ENCODE data around the gene UTP25.
"Not testable (repeated sequence)": the region's sequence is repeated elsewhere in the genome, so short reads cannot be mapped to it uniquely, and the experiment has no call there.

The UTP25 gene

DNA sequence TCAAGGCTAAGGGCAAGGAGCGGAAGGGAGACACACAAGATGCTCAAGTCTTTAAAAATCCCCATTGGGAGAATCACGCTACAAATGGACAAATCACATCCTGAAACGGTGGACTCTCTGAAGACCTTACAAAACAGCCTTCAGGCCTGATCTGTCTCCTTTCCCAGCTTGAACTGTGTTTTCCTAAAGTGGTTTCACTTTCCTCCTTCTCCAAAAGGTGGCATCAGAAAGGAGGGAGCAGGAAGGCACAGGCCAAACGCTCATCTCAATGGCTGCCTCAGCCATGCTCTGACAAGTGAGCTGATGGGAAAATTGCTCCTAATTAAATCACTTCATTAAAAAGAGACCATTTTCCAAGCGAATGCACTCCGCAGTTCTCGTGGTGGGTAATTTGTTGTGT is 47.7 kb downstream of the UTP25 start:
- no peak for DNase-seq

DNA sequence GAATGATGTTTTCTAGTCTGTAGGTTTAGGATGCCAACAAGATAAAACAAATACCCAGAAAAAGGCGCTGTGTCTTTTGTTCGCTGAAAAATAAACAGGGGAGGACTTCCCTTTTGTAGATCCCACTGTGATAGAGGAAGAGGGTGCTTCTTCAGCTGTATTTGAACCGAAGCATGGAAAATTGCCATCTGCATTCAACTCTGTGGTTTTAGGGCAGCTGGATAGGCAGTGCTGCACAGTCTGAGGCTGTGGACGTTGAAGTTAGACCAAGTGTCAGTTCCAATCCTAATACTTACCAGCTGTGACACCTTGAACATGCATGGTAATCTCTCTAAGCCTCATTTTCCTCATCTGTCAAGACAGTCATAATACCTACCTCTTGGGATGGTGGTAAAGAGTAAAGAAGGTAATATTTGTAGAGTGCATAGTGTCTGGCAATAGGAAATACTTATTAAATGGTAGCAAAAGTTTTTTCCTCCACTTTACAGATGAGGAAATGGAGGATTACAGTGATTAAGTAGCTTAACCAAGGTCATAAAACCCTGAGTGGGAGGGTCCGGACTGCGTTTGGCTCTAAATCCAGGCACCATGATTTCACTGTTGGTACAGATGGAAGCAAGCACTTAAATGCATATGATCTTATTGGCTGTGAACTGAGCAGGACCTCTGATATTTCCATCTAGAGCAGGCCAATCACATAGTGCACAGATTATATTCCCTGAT is 48.5 kb downstream of the UTP25 start:
- no peak for DNase-seq

- no peak for DNase-seq
Observed at GRCh38 chr1:209877087-209877764, 49.5 kb downstream of the UTP25 start.

GRCh38 chr1:209878964-209879363 is 51.2 kb downstream of the UTP25 start:
- no peak for DNase-seq

- DNase-seq = no peak
Observed at GRCh38 chr1:209879539-209879938, 51.8 kb downstream of the UTP25 start.

DNA sequence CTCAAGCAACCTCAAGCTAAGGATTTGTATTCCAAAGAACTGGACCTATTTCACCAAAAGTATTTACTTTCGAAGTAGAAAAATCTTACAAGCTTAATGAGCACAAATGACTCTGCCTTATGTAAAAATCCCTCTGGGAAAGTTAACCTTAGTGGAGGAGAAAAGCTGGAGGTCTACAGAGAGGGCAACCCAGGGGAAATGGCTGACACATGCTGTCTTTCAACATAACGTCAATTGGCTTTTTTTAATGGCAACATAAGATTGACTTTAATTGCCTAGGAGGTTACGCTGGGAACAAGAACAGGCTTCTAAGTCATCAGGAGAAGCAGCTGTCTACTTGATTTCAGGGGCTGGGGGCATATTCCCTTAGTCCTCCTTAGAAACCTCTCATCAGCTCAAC is 52.3 kb downstream of the UTP25 start:
- DNase-seq = no peak

DNA sequence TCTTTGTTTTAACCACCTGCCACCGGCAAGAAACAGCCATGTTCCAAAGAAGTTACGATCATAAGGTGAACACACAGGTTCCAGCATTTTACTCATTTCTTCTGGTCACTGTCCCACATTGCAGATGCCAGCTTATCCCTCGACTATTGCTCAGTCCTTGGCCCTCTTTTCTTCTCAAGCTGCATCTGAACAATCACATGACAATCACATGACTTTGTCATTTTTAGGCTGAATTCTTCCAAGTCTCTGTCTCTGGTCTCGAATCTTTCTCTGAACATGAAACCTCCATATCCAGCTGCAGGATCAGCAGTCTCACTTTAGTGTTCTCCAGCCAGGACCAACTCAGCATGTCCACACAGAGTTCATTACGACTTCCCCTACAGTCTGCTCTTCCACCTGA is 53.8 kb downstream of the UTP25 start:
- no peak for DNase-seq

DNA sequence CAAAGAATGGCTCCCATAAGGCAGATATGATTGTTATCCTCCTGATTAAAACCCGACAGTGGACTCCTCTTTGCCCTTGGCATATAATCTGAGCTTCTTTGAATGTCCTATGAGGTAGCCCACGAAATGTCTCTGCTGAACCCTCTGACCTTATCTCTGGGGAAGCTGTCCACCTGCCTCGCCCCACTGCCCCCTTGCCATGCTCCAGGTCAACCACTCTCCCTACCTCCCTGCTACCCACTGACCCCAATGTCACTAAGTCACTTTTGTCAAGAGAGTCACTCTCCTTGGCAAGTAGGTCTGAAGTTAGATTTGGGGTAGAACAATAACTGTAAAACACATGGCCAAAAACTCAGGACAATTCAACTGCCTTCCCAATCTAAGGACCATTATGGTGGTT is 54.5 kb downstream of the UTP25 start:
- no peak for DNase-seq

GRCh38 chr1:209882942-209883340 is 55.2 kb downstream of the UTP25 start:
- DNase-seq = no peak

DNA sequence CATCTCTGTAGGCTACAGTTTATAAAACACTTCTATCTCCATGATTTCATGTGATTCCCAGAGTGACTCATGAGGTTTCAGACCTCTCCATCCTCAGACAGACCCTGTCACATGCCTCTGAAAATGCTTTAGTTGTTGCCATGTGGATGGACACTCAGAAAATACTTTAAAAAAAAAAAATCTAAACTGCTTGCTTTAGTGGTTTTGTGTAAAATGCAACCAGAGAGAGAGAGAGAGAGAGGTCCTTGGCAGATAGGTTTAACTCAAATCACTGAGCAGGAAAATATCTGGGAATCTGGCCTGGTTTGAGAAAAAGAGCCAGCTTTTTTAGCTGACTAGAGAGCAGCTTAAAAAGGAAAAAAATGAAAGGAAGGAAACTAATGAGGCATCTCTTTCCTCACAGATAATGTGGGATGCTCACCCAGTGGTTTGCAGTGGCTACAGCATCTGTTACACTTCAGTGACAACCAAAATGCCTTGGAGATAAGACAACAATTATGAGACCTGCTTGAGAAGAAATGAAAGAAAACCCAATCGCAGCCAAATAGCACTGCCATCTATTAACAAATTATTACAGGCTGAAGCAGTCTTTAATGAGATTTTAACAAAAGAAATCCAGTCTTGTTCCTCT is 55.7 kb downstream of the UTP25 start:
- DNase-seq = no peak

- DNase-seq = no peak
Observed at GRCh38 chr1:209884249-209884648, 56.5 kb downstream of the UTP25 start.

DNA sequence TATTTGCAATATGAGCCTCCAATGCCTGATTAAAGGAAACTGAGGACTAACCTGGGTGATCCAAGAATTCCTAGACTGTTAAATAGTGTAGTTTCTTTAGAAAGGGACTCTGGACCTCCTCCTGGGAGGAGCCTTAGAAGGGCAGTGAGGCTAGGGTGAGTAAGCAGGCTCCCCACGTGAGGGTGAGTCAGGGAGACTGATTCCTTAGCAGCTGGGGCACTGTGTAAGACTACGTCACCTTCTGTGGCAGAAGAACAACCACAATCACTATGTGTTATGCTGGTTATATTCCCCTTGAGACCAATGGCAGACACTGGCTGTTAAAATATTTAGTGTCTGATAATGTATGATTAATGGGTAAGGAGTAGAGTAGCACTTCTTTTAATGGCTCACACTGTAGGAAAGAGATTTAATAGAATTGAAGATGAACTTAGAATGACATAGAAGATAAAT is 56.9 kb downstream of the UTP25 start:
- peak; percentile 17 to 28 for DNase-seq

DNA sequence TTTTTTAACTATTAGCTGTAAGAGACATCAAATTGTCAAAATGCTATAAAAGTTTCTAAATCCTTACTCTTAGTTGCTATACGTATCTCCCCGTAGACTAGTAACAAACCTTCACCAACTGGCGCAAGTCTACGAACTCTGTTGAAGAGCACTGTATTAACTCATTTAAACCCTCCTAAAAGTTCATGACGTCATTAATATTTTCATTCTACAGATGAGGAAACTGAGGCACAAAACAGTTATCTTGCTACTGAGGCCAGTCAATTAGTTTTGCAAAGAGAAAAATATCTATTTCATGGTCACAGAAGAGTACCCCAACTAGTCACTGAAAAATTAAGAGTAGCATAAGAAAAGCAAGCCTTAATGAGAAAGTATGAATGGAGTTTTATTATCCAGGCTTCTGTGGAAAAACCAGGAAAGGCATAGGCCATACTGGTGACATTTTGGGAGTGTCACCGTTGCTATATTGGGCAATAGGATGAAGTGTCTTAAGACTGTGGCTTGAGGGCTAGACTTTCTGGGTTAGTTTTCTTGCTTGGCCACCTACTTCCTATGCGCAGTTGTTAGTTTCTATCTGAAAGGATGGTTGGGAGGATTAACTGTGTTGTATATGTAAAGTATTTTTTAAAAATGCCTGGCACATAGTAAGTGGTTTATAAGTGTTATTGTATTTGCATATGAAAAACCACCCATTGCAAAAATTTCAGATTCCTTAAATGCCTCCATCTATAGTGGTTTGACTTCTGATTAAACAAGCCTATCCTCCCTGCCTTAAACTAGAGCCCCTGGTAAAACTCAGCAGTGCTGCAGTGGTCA is 57.8 kb downstream of the UTP25 start:
- DNase-seq = no peak

DNA sequence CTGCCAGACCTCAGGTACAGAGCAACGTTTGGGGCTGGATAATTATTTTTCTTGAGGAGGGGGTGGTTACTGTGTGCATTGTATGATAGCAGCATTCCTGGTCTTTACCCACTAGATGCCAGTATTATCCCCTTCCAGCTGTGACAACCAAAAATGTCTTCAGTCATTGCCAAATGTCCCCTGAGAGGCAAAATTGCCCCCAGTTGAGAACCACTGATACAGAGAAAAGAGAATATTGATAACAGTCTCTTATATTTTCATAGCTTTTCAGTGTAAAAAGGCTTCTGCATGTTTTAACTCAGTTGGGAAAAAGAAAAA is 58.4 kb downstream of the UTP25 start:
- DNase-seq = no peak

- not testable (repeated sequence) for DNase-seq
Observed at GRCh38 chr1:209888291-209889076, 60.7 kb downstream of the UTP25 start.

- no peak for DNase-seq
Observed at GRCh38 chr1:209889077-209889418, 61.3 kb downstream of the UTP25 start.

DNA sequence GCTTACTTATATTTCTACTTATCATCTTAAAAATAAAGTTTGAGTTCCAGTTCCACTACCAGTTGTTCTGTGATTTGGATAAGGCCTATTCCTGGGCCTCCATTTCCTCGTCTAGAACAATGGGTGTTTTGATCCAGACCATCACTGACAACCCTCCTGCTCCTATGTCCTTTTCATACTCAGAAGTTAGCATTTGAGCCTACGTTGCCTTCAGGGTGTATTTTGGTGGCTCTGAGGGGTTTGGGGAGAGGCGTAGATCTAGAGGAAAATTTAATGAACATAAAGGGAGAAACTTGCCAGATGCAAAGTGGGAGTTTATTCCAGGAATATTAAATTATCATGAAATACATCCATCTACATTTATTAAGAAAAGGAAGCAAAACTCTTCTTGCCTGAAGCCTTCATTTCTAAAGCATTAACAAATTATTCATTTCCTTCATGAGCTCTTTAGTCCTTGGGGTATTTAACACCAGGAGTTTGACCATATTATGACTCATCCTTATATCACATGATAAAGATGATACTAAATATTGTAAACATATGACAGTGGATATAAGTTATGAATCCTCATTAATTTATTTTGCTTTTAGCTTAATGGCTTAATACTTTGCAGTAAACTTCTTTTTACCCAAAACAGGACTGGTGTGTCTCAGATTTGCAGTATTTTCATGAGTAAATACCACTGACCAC is 63.0 kb downstream of the UTP25 start:
- no peak for DNase-seq

- no peak for DNase-seq
Observed at GRCh38 chr1:209893751-209894150, 66.0 kb downstream of the UTP25 start.

GRCh38 chr1:209895709-209896108 is 67.9 kb downstream of the UTP25 start:
- DNase-seq = no peak

DNA sequence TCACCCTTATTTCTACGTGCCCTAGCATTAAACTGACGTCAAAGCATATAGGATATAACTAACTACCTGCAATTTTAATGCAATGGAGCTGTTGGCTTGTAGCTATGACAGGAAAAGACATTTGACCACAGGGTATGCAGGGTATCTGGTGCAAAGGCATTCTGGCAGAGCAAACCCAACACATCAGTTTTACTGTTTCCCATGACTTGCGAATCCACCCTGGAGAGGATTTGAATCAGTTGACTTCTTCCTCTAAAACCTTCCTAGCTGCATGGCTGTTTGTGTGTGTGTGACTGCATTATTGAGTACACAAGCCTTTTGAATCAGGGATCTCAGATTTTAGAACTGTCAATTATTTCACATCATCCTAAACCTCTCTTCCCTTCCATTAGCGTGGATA is 68.6 kb downstream of the UTP25 start:
- DNase-seq = no peak

- DNase-seq = not testable (repeated sequence)
Observed at GRCh38 chr1:209898271-209898670, 70.5 kb downstream of the UTP25 start.

DNA sequence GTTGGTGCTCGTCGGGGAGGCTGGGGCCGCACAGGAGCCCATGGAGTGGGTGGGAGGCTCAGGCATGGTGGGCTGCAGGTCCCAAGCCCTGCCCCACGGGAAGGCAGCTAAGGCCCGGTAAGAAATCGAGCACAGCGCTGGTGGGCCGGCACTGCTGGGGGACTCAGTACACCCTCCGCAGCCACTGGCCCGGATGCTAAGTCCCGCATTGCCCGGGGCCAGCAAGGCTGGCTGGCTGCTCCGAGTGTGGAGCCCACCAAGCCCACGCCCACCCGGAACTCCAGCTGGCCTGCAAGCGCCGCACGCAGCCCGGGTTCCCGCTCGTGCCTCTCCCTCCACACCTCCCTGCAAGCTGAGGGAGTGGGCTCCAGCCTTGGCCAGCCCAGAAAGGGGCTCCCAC is 71.1 kb downstream of the UTP25 start:
- not testable (repeated sequence) for DNase-seq

Data from stimulated activated CD4-positive, alpha-beta T cell treated with anti-CD3 and anti-CD28 coated beads, Interleukin-4, amount 100 ng/mL, for 4 hours (primary cell).